K562 (cell line): ENCODE measurements around the gene HSPH1. TPM values are rescaled to one million over a fixed set of nuclear protein-coding genes. Genes with fewer than 3 reads are reported as not detected.

Source experiments
- ATAC-seq: fragments of 200-7000 bp; cut with Tn5 transposase; 3 replicates; pipeline ENCODE4 v1.9.1; 2020; ENCODE audit warnings: moderate library complexity
- BruUV-seq: library from RNA; stranded (reverse); fragments of 400-500 nt; replicated peaks from 2 replicates; lab custom pipeline; 2021; lab: Mats Ljungman, UMichigan
- CTCF ChIA-PET: fragments of 300-600 bp; formaldehyde crosslinking; extraction: SDS; loops from one replicate; lab custom pipeline; 2021; ENCODE audit warnings: low intra/inter-chr PET ratio; lab: Yijun Ruan, JAX
- POLR2A ChIA-PET: fragments of 300-600, 350-650 bp; sonication (Branson Sonifier 250); formaldehyde crosslinking; extraction: SDS; loops from one replicate; lab custom pipeline; 2021; ENCODE audit warnings: antibody characterized with exemption, inconsistent platforms; lab: Yijun Ruan, JAX
- DNase-seq, 4 experiments: peaks; one replicate each; pipeline versions ENCODE4 v3.0.0 to v3.0.0-alpha.2; 2011 to 2018; ENCODE audit warnings: low spot score in 3 of 4, mixed read lengths in 3 of 4; ENCODE audit errors: extremely low read depth in 1 of 4
- FAIRE-seq: peaks from 2 replicates; lab custom pipeline; 2011; peaks lifted over from hg19 to GRCh38; lab: Jason Lieb, UNC
- H2AFZ ChIP-seq: 2 replicates; pipeline ENCODE4 v1.6.0; 2011; ENCODE audit warnings: low read depth, low read length, control low read depth, inconsistent platforms
- H3K27ac ChIP-seq: fragments of 200-600 bp; 3 replicates; pipeline ENCODE4 v1.8.0; 2011; ENCODE audit warnings: low read depth, mild to moderate bottlenecking, control low read depth, inconsistent platforms, low read length, moderate library complexity, mixed read lengths; ENCODE audit errors: extremely low read depth
- H3K27me3 ChIP-seq, 2 experiments: fragments of 300-600 bp in 1 of 2; 2 replicates in 1 of 2; 3 replicates in 1 of 2; pipeline versions ENCODE4 v1.6.0 to v1.8.0; 2011; ENCODE audit warnings: inconsistent platforms in 2 of 2, low read length in 2 of 2, mild to moderate bottlenecking in 1 of 2, mixed read lengths in 1 of 2, moderate library complexity in 1 of 2; ENCODE audit not compliant: control insufficient read depth in 2 of 2, insufficient read depth in 2 of 2
- H3K36me3 ChIP-seq: fragments of 300-600 bp; 3 replicates; pipeline ENCODE4 v1.8.0; 2011; ENCODE audit warnings: mild to moderate bottlenecking, low read length, inconsistent platforms; ENCODE audit not compliant: control insufficient read depth, insufficient read depth
- H3K4me1 ChIP-seq, 2 experiments: fragments of 200-600 bp in 1 of 2; replicated peaks in 1 of 2; 2 replicates in 1 of 2; 3 replicates in 1 of 2; pipeline versions ENCODE4 v1.5.1 to v1.8.0; 2011; ENCODE audit warnings: inconsistent platforms in 2 of 2, low read length in 2 of 2, mild to moderate bottlenecking in 1 of 2, mixed read lengths in 1 of 2, moderate library complexity in 1 of 2; ENCODE audit not compliant: control insufficient read depth in 2 of 2, insufficient read depth in 2 of 2
- H3K4me2 ChIP-seq: 2 replicates; pipeline ENCODE4 v1.6.1; 2011; ENCODE audit warnings: low read length, control low read depth, inconsistent platforms, mixed read lengths; ENCODE audit not compliant: insufficient read depth
- H3K4me3 ChIP-seq: fragments of 200-600 bp; sonication (generic), shearing (Covaris generic); 2 replicates; pipeline ENCODE4 v1.5.1; 2016; ENCODE audit warnings: control low read depth, inconsistent platforms
- H3K79me2 ChIP-seq: fragments of 200-600 bp; 3 replicates; pipeline ENCODE4 v1.8.0; 2011; ENCODE audit warnings: low read length, inconsistent platforms; ENCODE audit not compliant: control insufficient read depth, insufficient read depth
- H3K9ac ChIP-seq, 2 experiments: 2 replicates each; pipeline versions ENCODE4 v1.6.0 to v1.6.1; 2011; ENCODE audit warnings: low read depth in 2 of 2, low read length in 2 of 2, control low read depth in 1 of 2, inconsistent platforms in 1 of 2, mild to moderate bottlenecking in 1 of 2, mixed read lengths in 1 of 2; ENCODE audit not compliant: insufficient read depth in 1 of 2
- H3K9me1 ChIP-seq: one replicate; pipeline ENCODE4 v1.6.0; 2011; ENCODE audit warnings: inconsistent platforms, mild to moderate bottlenecking, low read length, moderate library complexity; ENCODE audit not compliant: control insufficient read depth, insufficient read depth
- H3K9me3 ChIP-seq: replicated peaks from 2 replicates; pipeline ENCODE4 v1.5.1; 2011; ENCODE audit warnings: low read depth, low read length, inconsistent platforms; ENCODE audit not compliant: control insufficient read depth, insufficient read depth
- H4K20me1 ChIP-seq: replicated peaks from 2 replicates; pipeline ENCODE4 v1.6.1; 2011; ENCODE audit warnings: low read length, inconsistent platforms, mixed read lengths; ENCODE audit not compliant: control insufficient read depth, insufficient read depth
- MTA1 ChIP-seq: fragments of 450-650 bp; IDR thresholded peaks from 2 replicates; pipeline ENCODE4 v1.6.1; 2017; ENCODE audit warnings: borderline replicate concordance
- NCOA6 ChIP-seq: fragments of 450-650 bp; IDR thresholded peaks from 2 replicates; pipeline ENCODE4 v1.6.1; 2017; ENCODE audit warnings: mild to moderate bottlenecking
- NFIC ChIP-seq: fragments of 450-650 bp; IDR thresholded peaks from 2 replicates; pipeline ENCODE4 v1.6.1; 2017; ENCODE audit warnings: mild to moderate bottlenecking, inconsistent platforms
- NR2C2 ChIP-seq, 2 experiments: fragments of 200-800 bp in 1 of 2; sonication (Bioruptor generic) in 1 of 2; sonication (generic) in 1 of 2; formaldehyde crosslinking in 1 of 2; IDR thresholded peaks; 2 replicates each; pipeline versions ENCODE4 v1.6.1 to v1.8.0; 2016 to 2022; ENCODE audit warnings: mild to moderate bottlenecking in 1 of 2, missing compliant biosample characterization in 1 of 2, missing genetic modification characterization in 1 of 2, missing genetic modification reagents in 1 of 2
- NR3C1 ChIP-seq: sonication (generic); formaldehyde crosslinking; IDR thresholded peaks from 2 replicates; pipeline ENCODE4 v1.8.1; 2022; ENCODE audit warnings: missing genetic modification reagents
- ZSCAN32 ChIP-seq: fragments of 450-650 bp; formaldehyde crosslinking; IDR thresholded peaks from 2 replicates; pipeline ENCODE4 v1.4.0; 2020; ENCODE audit warnings: mild to moderate bottlenecking, moderate library complexity
- WGBS: fragments of 100-300 bp; shearing (Covaris generic); methylation state at CpG from one replicate; pipeline ENCODE4 v1.1.6; 2016; ENCODE audit warnings: low coverage, mixed read lengths; ENCODE audit not compliant: insufficient coverage; ENCODE audit errors: missing lambda C conversion rate; 5-methylcytosine and 5-hydroxymethylcytosine counted together
- in situ Hi-C: fragments of 300-500 bp; cut with MboI; formaldehyde crosslinking; loops from 4 replicates; pipeline ENCODE4 v1.15.0; 2018; ENCODE audit warnings: inconsistent platforms, mixed read lengths
- intact Hi-C: fragments of 100-400 bp; cut with micrococcal nuclease; formaldehyde crosslinking; loops from 2 replicates; pipeline ENCODE4 v1.14.2; 2022
- polyA plus RNA-seq, 8 experiments: library from polyadenylated mRNA; depleted of rRNA in 4 of 8; stranded (reverse) in 5 of 8; unstranded in 3 of 8; fragments of >200 nt; fragmentation: Nextera tagmentation in 2 of 8; fragmentation: Illumina TruSeq in 1 of 8; extraction: Ambion mirVana in 2 of 8; extraction: Trizol in 1 of 8; gene quantifications; 2 replicates each; pipeline versions ENCODE4 v1.2.1 to v1.2.3, GENCODE V29; 2011 to 2014; ENCODE audit warnings: inconsistent platforms in 1 of 8, missing spikeins in 1 of 8
- total RNA-seq, 7 experiments: library from RNA; depleted of rRNA in 6 of 7; stranded (reverse); fragments of >200 nt in 6 of 7; fragmentation: Illumina TruSeq in 2 of 7; extraction: Trizol in 2 of 7; gene quantifications; 2 replicates each; pipeline versions ENCODE4 v1.2.1 to v1.2.3, GENCODE V29; 2011 to 2021; ENCODE audit warnings: low replicate concordance in 1 of 7
- TF ChIP-seq, protein P1 (sequence below): fragments of 250-450 bp; sonication (Bioruptor Pico); IDR thresholded peaks from 2 replicates; pipeline ENCODE4 v1.4.0; 2020; ENCODE audit warnings: borderline replicate concordance

Gene HSPH1
- total and polyA plus RNA-seq, 9 of the 15 experiments (the other 6 are each of a cell fraction or from before 2014, with no cell fraction given): 34.6 to 104 (median 64.7) TPM

DNA sequence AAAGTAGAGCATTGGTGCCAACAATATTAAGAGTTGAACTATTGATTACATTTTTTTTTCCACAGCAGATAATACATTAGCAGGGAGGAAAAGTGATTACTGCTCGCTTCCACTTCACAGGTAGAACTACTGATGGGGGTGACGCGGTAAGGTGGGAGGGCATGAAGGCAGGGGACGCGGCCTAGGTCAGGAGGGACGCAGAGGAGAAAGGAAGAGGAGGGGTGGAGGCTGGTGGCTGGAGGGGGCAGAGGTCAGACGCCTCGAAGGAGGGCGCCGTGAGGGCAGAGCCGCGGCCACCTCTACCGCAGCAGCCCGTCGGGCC lies 37.8 kb upstream of the HSPH1 start:
- ATAC-seq (no peak), FAIRE-seq (no peak), DNase-seq (no peak)
- WGBS: 13% methylated on average over 14 of the region's 15 CpGs
- H3K79me2 ChIP-seq: peaks cover 5% of the 10 kb centered on the region; the same call in 2 of the 3 replicates
- peaks cover 12 to 15% of the 10 kb centered on the region in 2 experiments; a peak in 4 of 5 replicates for H3K4me1 ChIP-seq
- CTCF ChIA-PET: interaction anchor here (0.7 kb wide), 1 partner anchor 20 kb away, joined by 3 read pairs; no protein-coding TSS in a partner anchor
- intact Hi-C loops: loop anchor here (10.0 kb wide), 1 partner anchor 225 kb away; no protein-coding TSS in a partner anchor
- peak overlapping the region; percentile 72 for H3K4me2 ChIP-seq
- H3K27ac ChIP-seq: no peak overlapping the region
- peak overlapping the region; percentile 83 for H2AFZ ChIP-seq
- H3K9me1 ChIP-seq: no peaks in the 10 kb centered on the region
- no TSS peak for BruUV-seq
- H3K9me3 ChIP-seq: 0 out of 2 replicates have a peak, but pooled peaks cover 2% of the 10 kb centered on the region
- no peaks in the 10 kb centered on the region; a peak in 1 of 5 replicates for H3K27me3 ChIP-seq
- no peaks in the 10 kb centered on the region for H4K20me1 ChIP-seq
- TF ChIP-seq, protein P1, sequence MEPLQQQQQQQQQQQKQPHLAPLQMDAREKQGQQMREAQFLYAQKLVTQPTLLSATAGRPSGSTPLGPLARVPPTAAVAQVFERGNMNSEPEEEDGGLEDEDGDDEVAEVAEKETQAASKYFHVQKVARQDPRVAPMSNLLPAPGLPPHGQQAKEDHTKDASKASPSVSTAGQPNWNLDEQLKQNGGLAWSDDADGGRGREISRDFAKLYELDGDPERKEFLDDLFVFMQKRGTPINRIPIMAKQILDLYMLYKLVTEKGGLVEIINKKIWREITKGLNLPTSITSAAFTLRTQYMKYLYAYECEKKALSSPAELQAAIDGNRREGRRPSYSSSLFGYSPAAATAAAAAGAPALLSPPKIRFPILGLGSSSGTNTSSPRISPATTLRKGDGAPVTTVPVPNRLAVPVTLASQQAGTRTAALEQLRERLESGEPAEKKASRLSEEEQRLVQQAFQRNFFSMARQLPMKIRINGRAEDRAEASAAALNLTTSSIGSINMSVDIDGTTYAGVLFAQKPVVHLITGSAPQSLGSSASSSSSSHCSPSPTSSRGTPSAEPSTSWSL (CRISPR knock-in tag): no peak
- TF ChIP-seq ZSCAN32 (CRISPR knock-in tag) (no peak), NFIC (peak; percentile 35), MTA1 (no peak), NR2C2 (CRISPR knock-in tag; IDR thresholded peaks at IDR 0.05) (no peak), NR2C2 (tag; IDR thresholded peaks at IDR 0.05) (0 out of 2 replicates have a peak, but pooled peaks have one; percentile 58), NCOA6 (peak; percentile 65), NR3C1 (CRISPR knock-in tag) (no peak)
- in situ Hi-C loops: no loop called here
- peak overlapping the region in 1 of 2 experiments; percentile 92; a peak in 2 of 4 replicates for H3K9ac ChIP-seq
- H3K4me3 ChIP-seq: peak overlapping the region; percentile 63
- no peaks in the 10 kb centered on the region for H3K36me3 ChIP-seq
- POLR2A ChIA-PET: no interaction called here
